B cell (primary cell): ENCODE measurements around the gene RNASE7. TPM values are rescaled to one million over a fixed set of nuclear protein-coding genes. Genes with fewer than 3 reads are reported as not detected.

Experiments used
- ATAC-seq: fragments of 200-7000 bp; cut with Tn5 transposase; one replicate; pipeline ENCODE4 v1.10.0; 2021; ENCODE audit warnings: low read depth, mild to moderate bottlenecking, moderate number of reproducible peaks, moderate library complexity
- CTCF ChIA-PET: fragments of 350-600 bp; sonication (Branson Sonifier 250); formaldehyde crosslinking; loops from one replicate; lab custom pipeline; 2021; ENCODE audit warnings: antibody characterized with exemption, inconsistent platforms; lab: Charles Lee
- POLR2A ChIA-PET: fragments of 350-600 bp; sonication (Branson Sonifier 250); formaldehyde crosslinking; loops from one replicate; lab custom pipeline; 2021; ENCODE audit warnings: antibody characterized with exemption; lab: Charles Lee
- DNase-seq: peaks from one replicate; pipeline ENCODE4 v3.0.0; 2013
- H2AFZ ChIP-seq: 2 replicates; pipeline ENCODE4 v1.6.1; 2012; ENCODE audit warnings: mild to moderate bottlenecking, low read depth, low read length; ENCODE audit not compliant: insufficient read depth, poor library complexity, severe bottlenecking
- H3K27ac ChIP-seq, 2 donors: 1 replicate in 1 of 2; 2 replicates in 1 of 2; pipeline ENCODE4 v1.5.1; 2012 to 2013; ENCODE audit warnings: low read length in 2 of 2, mild to moderate bottlenecking in 2 of 2, moderate library complexity in 1 of 2
- H3K27me3 ChIP-seq, 4 experiments: fragments of 200-600 bp in 1 of 4; sonication (generic) in 1 of 4; replicated peaks in 1 of 4; 1 replicate in 2 of 4; 2 replicates in 2 of 4; pipeline versions ENCODE4 v1.6.1 to v1.7.0; 2013 to 2016; ENCODE audit warnings: low read length in 3 of 4, mild to moderate bottlenecking in 2 of 4, mixed read lengths in 1 of 4, moderate library complexity in 1 of 4; ENCODE audit not compliant: insufficient read depth in 4 of 4, control insufficient read depth in 3 of 4; ENCODE audit errors: control extremely low read depth in 1 of 4
- H3K36me3 ChIP-seq, 2 experiments: replicated peaks in 1 of 2; 1 replicate in 1 of 2; 2 replicates in 1 of 2; pipeline versions ENCODE4 v1.6.1 to v1.7.1; 2013; ENCODE audit warnings: low read length in 1 of 2; ENCODE audit not compliant: insufficient read depth in 2 of 2, control insufficient read depth in 1 of 2; ENCODE audit errors: control extremely low read depth in 1 of 2, extremely low read depth in 1 of 2
- H3K4me1 ChIP-seq, 2 donors: fragments of 200-600 bp in 1 of 2; sonication (generic) in 1 of 2; 1 replicate in 1 of 2; 2 replicates in 1 of 2; pipeline versions ENCODE4 v1.5.1 to v1.6.1; 2013 to 2017; ENCODE audit warnings: low read length in 2 of 2; ENCODE audit not compliant: control insufficient read depth in 2 of 2, insufficient read depth in 2 of 2
- H3K4me2 ChIP-seq: replicated peaks from 2 replicates; pipeline ENCODE3; 2012; ENCODE audit warnings: mild to moderate bottlenecking, low read depth, low read length; ENCODE audit not compliant: poor library complexity, severe bottlenecking
- H3K4me3 ChIP-seq, 5 experiments: fragments of 200-600 bp in 1 of 5; sonication (generic) in 1 of 5; 1 replicate in 3 of 5; 2 replicates in 2 of 5; pipeline versions ENCODE4 v1.5.1 to v1.7.0; 2011 to 2016; ENCODE audit warnings: low read length in 4 of 5, mild to moderate bottlenecking in 4 of 5, low read depth in 2 of 5, control low read depth in 1 of 5, moderate library complexity in 1 of 5; ENCODE audit not compliant: insufficient read depth in 1 of 5; ENCODE audit errors: control extremely low read depth in 1 of 5, extremely low read depth in 1 of 5
- H3K79me2 ChIP-seq: fragments of 200-600 bp; sonication (generic); one replicate; pipeline ENCODE4 v1.6.0; 2016; ENCODE audit warnings: low read length; ENCODE audit not compliant: control insufficient read depth, insufficient read depth
- H3K9ac ChIP-seq: fragments of 200-600 bp; sonication (generic); 2 replicates; pipeline ENCODE4 v1.6.1; 2017; ENCODE audit warnings: mild to moderate bottlenecking, low read length, moderate library complexity
- H3K9me3 ChIP-seq, 3 donors: one replicate each; pipeline versions ENCODE4 v1.6.1 to v1.7.1; 2013; ENCODE audit warnings: low read length in 2 of 3; ENCODE audit not compliant: control insufficient read depth in 2 of 3, insufficient read depth in 1 of 3; ENCODE audit errors: control extremely low read depth in 1 of 3
- H4K20me1 ChIP-seq: 2 replicates; pipeline ENCODE4 v1.6.0; 2012; ENCODE audit warnings: mild to moderate bottlenecking, low read length; ENCODE audit not compliant: insufficient read depth, control insufficient read depth, poor library complexity, severe bottlenecking
- H3K27ac Mint-ChIP-seq: one replicate; pipeline ENCODE4 v1.8.0; 2021; ENCODE audit warnings: mixed read lengths
- H3K27me3 Mint-ChIP-seq: one replicate; pipeline ENCODE4 v1.8.0; 2021; ENCODE audit warnings: mixed read lengths
- H3K4me1 Mint-ChIP-seq: one replicate; pipeline ENCODE4 v1.8.0; 2021; ENCODE audit warnings: mixed read lengths
- H3K4me3 Mint-ChIP-seq: one replicate; pipeline ENCODE4 v1.8.0; 2021; ENCODE audit warnings: mixed read lengths
- H3K9me3 Mint-ChIP-seq: one replicate; pipeline ENCODE4 v1.8.0; 2022; ENCODE audit warnings: mixed read lengths; ENCODE audit not compliant: insufficient read depth
- CTCF ChIP-seq: fragments of 200-600 bp; IDR thresholded peaks from one replicate; pipeline ENCODE4 v1.8.0; 2022; ENCODE audit warnings: antibody characterized with exemption, mild to moderate bottlenecking
- EZH2 ChIP-seq: IDR thresholded peaks from 2 replicates; pipeline ENCODE4 v1.6.1; 2012; ENCODE audit warnings: borderline replicate concordance, low read depth, mild to moderate bottlenecking, moderate library complexity, low read length; ENCODE audit not compliant: insufficient read depth, poor library complexity, severe bottlenecking
- WGBS: methylation state at CpG from one replicate; pipeline ENCODE4 v1.1.5; 2013; ENCODE audit warnings: missing lambda C conversion rate; ENCODE audit not compliant: insufficient coverage; 5-methylcytosine and 5-hydroxymethylcytosine counted together
- intact Hi-C: fragments of 100-400 bp; cut with micrococcal nuclease; formaldehyde crosslinking; loops from one replicate; pipeline ENCODE4 v1.10.0; 2022
- polyA plus RNA-seq: library from polyadenylated mRNA; depleted of rRNA; stranded (reverse); fragments of >200 nt; gene quantifications from 2 replicates; pipeline ENCODE4 v1.2.3, GENCODE V29; 2012
- total RNA-seq, 2 donors: library from RNA; stranded (reverse); fragments of 120-200 nt in 1 of 2; gene quantifications; 1 replicate in 1 of 2; 2 replicates in 1 of 2; pipeline versions ENCODE4 v1.2.3 to v1.2.4, GENCODE V29; 2013 to 2022

RNASE7 gene
- total and polyA plus RNA-seq, 2 donors (not counting 1 experiment from before 2014, with no cell fraction given) = not detected

GRCh38 chr14:21033133-21033698 lies 8.9 kb upstream of the RNASE7 start:
- Histone ChIP-seq H3K27ac (no peak overlapping the region), H3K36me3 (no peaks in the 10 kb centered on the region), H3K4me1 (no peaks in the 10 kb centered on the region), H3K4me3 (no peak overlapping the region), H2AFZ (no peak overlapping the region), H3K9me3 (no peaks in the 10 kb centered on the region), H3K79me2 (no peaks in the 10 kb centered on the region), H4K20me1 (no peaks in the 10 kb centered on the region), H3K9ac (no peak overlapping the region), H3K4me2 (no peak overlapping the region), H3K27me3 (peaks cover 0 to 15% (median 0%) of the 10 kb centered on the region in 4 experiments)
- CTCF ChIA-PET = interaction anchor here (1.3 to 6.9 kb wide), 4 partner anchors 7 to 72 kb away, joined by 3 to 87 read pairs (median 7); no protein-coding TSS in a partner anchor
- H3K4me1 Mint-ChIP-seq = no peaks in the 10 kb centered on the region
- intact Hi-C loops = no loop called here
- no peak overlapping the region for H3K4me3 Mint-ChIP-seq
- H3K27ac Mint-ChIP-seq = no peak overlapping the region
- POLR2A ChIA-PET = no interaction called here
- TF ChIP-seq EZH2 (no peak), CTCF (no peak)
- no peaks in the 10 kb centered on the region for H3K9me3 Mint-ChIP-seq
- DNase-seq (no peak), ATAC-seq (no peak)
- H3K27me3 Mint-ChIP-seq = peaks cover 29% of the 10 kb centered on the region
- WGBS = 94% methylated on average over 4 of the region's 4 CpGs

GRCh38 chr14:21034707-21035106 lies 7.5 kb upstream of the RNASE7 start, which contains the start of gene RNASE13:
Gene RNASE13 (minus strand): TSS chr14:21034807. CDS start chr14:21034288, 519 bp downstream.
- Histone ChIP-seq H3K36me3 (no peaks in the 10 kb centered on the region), H3K9ac (no peak within 1 kb of the TSS), H3K9me3 (no peaks in the 10 kb centered on the region), H3K79me2 (no peaks in the 10 kb centered on the region), H3K4me1 (no peaks in the 10 kb centered on the region), H3K4me3 (no peak within 1 kb of the TSS), H3K27me3 (peaks cover 0 to 15% (median 0%) of the 10 kb centered on the region in 4 experiments), H2AFZ (no peak within 1 kb of the TSS), H3K4me2 (no peak within 1 kb of the TSS), H4K20me1 (no peaks in the 10 kb centered on the region), H3K27ac (no peak within 1 kb of the TSS)
- 76% methylated on average over 4 of the region's 5 CpGs for WGBS
- ChIA-PET POLR2A (no interaction called here), CTCF (interaction anchor here (0.6 to 6.9 kb wide), 4 partner anchors 15 to 38 kb away, joined by 3 to 87 read pairs (median 4); no protein-coding TSS in a partner anchor)
- H3K4me3 Mint-ChIP-seq = no peak within 1 kb of the TSS
- DNase-seq = no peak
- H3K9me3 Mint-ChIP-seq = no peaks in the 10 kb centered on the region
- no peak for ATAC-seq
- peaks cover 29% of the 10 kb centered on the region for H3K27me3 Mint-ChIP-seq
- no peak within 1 kb of the TSS for H3K27ac Mint-ChIP-seq
- no peaks in the 10 kb centered on the region for H3K4me1 Mint-ChIP-seq
- intact Hi-C loops = no loop called here
- TF ChIP-seq EZH2 (no peak), CTCF (no peak)
